GM21423 (cell line): ENCODE data around the gene CBR4.
"Not testable (repeated sequence)": the region's sequence is repeated elsewhere in the genome, so short reads cannot be mapped to it uniquely, and the experiment has no call there.

Source experiments
- ATAC-seq: cut with Tn5 transposase; IDR thresholded peaks from one replicate; pipeline ENCODE4 v1.9.1; 2021; ENCODE audit warnings: mild to moderate bottlenecking, moderate library complexity; ENCODE audit not compliant: unreplicated experiment

The CBR4 gene

GRCh38 chr4:168995537-168996295 is 14.3 kb downstream of the CBR4 start:
- ATAC-seq: no peak

- ATAC-seq: no peak
These were observed 15.1 kb downstream of the CBR4 start for GRCh38 chr4:168994958-168995357.

- no peak for ATAC-seq
These were observed 16.1 kb downstream of the CBR4 start for GRCh38 chr4:168993714-168994510.

GRCh38 chr4:168992952-168993482 is 17.0 kb downstream of the CBR4 start:
- not testable (repeated sequence) for ATAC-seq

GRCh38 chr4:168981942-168982341 is 28.1 kb downstream of the CBR4 start:
- no peak for ATAC-seq

GRCh38 chr4:168981460-168981859 is 28.6 kb downstream of the CBR4 start:
- ATAC-seq: no peak

GRCh38 chr4:168979338-168979737 is 30.7 kb downstream of the CBR4 start:
- no peak for ATAC-seq

GRCh38 chr4:168978001-168978700 is 31.9 kb downstream of the CBR4 start:
- ATAC-seq: no peak

GRCh38 chr4:168972596-168972995 is 37.5 kb downstream of the CBR4 start:
- no peak for ATAC-seq

- no peak for ATAC-seq
These were observed 49.3 kb downstream of the CBR4 start for GRCh38 chr4:168960716-168961115.

GRCh38 chr4:168955674-168956073 is 54.4 kb downstream of the CBR4 start:
- ATAC-seq: no peak

- not testable (repeated sequence) for ATAC-seq
These were observed 57.2 kb downstream of the CBR4 start for GRCh38 chr4:168952821-168953246.

GRCh38 chr4:168945291-168945690 is 64.8 kb downstream of the CBR4 start:
- no peak for ATAC-seq

- no peak for ATAC-seq
These were observed 67.1 kb downstream of the CBR4 start for GRCh38 chr4:168942985-168943384.
